Measurements from ENCODE around the gene GRM8. TPM values are rescaled to one million over a fixed set of nuclear protein-coding genes. Genes with fewer than 3 reads are reported as not detected.

Gene GRM8
- total RNA-seq, 1 experiment from 2014 or later, result not detected

- no TSS peak for BruUV-seq (replicated peaks)
- no peak overlapping the region for H3K27ac ChIP-seq (ENCODE audit: low read length)
- DNase-seq (ENCODE audit: low read depth, low spot score) (no peak), ATAC-seq (no peak)
- intact Hi-C loops (cut with micrococcal nuclease; ENCODE audit: unreplicated experiment), result no loop called here
- no peaks in the 10 kb centered on the region for H3K27me3 ChIP-seq (ENCODE audit: control insufficient read depth, insufficient read depth, low read length)
- no peaks in the 10 kb centered on the region for H3K4me1 ChIP-seq (ENCODE audit: control insufficient read depth, insufficient read depth, low read length)
- H3K36me3 ChIP-seq (ENCODE audit: control insufficient read depth, insufficient read depth, low read length), result no peaks in the 10 kb centered on the region
- POLR2A ChIA-PET, result no interaction called here
- H3K9me3 ChIP-seq (ENCODE audit: control insufficient read depth, insufficient read depth, low read depth, low read length), result no peaks in the 10 kb centered on the region
- in situ Hi-C loops (cut with HindIII; ENCODE audit: low pct_unique_long_range_greater_than_20kb, low sequenced_read_pairs), result no loop called here
- CTCF ChIA-PET, result no interaction called here
- TF ChIP-seq CTCF (IDR thresholded peaks at IDR 0.05) (no peak), SIN3A (IDR thresholded peaks at IDR 0.05; ENCODE audit: borderline replicate concordance, insufficient read depth, low read depth, low read length) (no peak), POLR2AphosphoS5 (IDR thresholded peaks at IDR 0.05; ENCODE audit: low read depth, low read length) (no peak), REST (IDR thresholded peaks at IDR 0.05; ENCODE audit: insufficient read depth in 1 of 2, low read depth in 2 of 2, low read length in 1 of 2) (no peak), TCF7L2 (IDR thresholded peaks at IDR 0.05; ENCODE audit: low read depth, low read length) (no peak)
- no peak overlapping the region for H3K4me3 ChIP-seq (ENCODE audit: low read depth in 2 of 2, low read length in 2 of 2)
Measured at GRCh38 chr7:126424985-126425384, 827.8 kb downstream of the GRM8 start.

GRCh38 chr7:126419047-126419446 is 833.7 kb downstream of the GRM8 start:
- BruUV-seq (replicated peaks), result no TSS peak
- POLR2A ChIA-PET, result no interaction called here
- H3K27me3 ChIP-seq (ENCODE audit: control insufficient read depth, insufficient read depth, low read length), result no peaks in the 10 kb centered on the region
- in situ Hi-C loops (cut with HindIII; ENCODE audit: low pct_unique_long_range_greater_than_20kb, low sequenced_read_pairs) (no loop called here), intact Hi-C loops (cut with micrococcal nuclease; ENCODE audit: unreplicated experiment) (no loop called here)
- no peaks in the 10 kb centered on the region for H3K9me3 ChIP-seq (ENCODE audit: control insufficient read depth, insufficient read depth, low read depth, low read length)
- no peak overlapping the region for H3K27ac ChIP-seq (ENCODE audit: low read length)
- DNase-seq (ENCODE audit: low read depth, low spot score) (no peak), ATAC-seq (no peak)
- no peaks in the 10 kb centered on the region for H3K36me3 ChIP-seq (ENCODE audit: control insufficient read depth, insufficient read depth, low read length)
- no peaks in the 10 kb centered on the region for H3K4me1 ChIP-seq (ENCODE audit: control insufficient read depth, insufficient read depth, low read length)
- CTCF ChIA-PET, result no interaction called here
- no peak overlapping the region for H3K4me3 ChIP-seq (ENCODE audit: low read depth in 2 of 2, low read length in 2 of 2)
- TF ChIP-seq REST (IDR thresholded peaks at IDR 0.05; ENCODE audit: insufficient read depth in 1 of 2, low read depth in 2 of 2, low read length in 1 of 2), result no peak
- TF ChIP-seq SIN3A (IDR thresholded peaks at IDR 0.05; ENCODE audit: borderline replicate concordance, insufficient read depth, low read depth, low read length), result no peak
- TF ChIP-seq CTCF (IDR thresholded peaks at IDR 0.05), result no peak
- TF ChIP-seq TCF7L2 (IDR thresholded peaks at IDR 0.05; ENCODE audit: low read depth, low read length), result no peak
- TF ChIP-seq POLR2AphosphoS5 (IDR thresholded peaks at IDR 0.05; ENCODE audit: low read depth, low read length), result no peak
